Chondrocyte (in vitro differentiated cells): ENCODE measurements around the gene ETHE1. TPM values are rescaled to one million over a fixed set of nuclear protein-coding genes. Genes with fewer than 3 reads are reported as not detected.
A peak's percentile ranks its signal among the peaks of the same experiment; 100 is the strongest.

ENCODE experiments used
- DNase-seq: peaks from one replicate; pipeline ENCODE4 v3.0.0; 2021; ENCODE audit warnings: mixed read lengths, low spot score
- H3K27ac Mint-ChIP-seq: one replicate; pipeline ENCODE4 v1.8.0; 2021; ENCODE audit warnings: mild to moderate bottlenecking, moderate library complexity, mixed read lengths; ENCODE audit not compliant: unreplicated experiment
- H3K27me3 Mint-ChIP-seq: 2 replicates; pipeline ENCODE4 v1.8.0; 2021; ENCODE audit warnings: low read depth, mixed read lengths
- H3K36me3 Mint-ChIP-seq: 2 replicates; pipeline ENCODE4 v1.8.0; 2021; ENCODE audit warnings: low read depth, mixed read lengths
- H3K4me1 Mint-ChIP-seq: 2 replicates; pipeline ENCODE4 v1.8.0; 2021; ENCODE audit warnings: low read depth, mild to moderate bottlenecking, mixed read lengths
- H3K4me3 Mint-ChIP-seq: one replicate; pipeline ENCODE4 v1.8.0; 2021; ENCODE audit warnings: mild to moderate bottlenecking, moderate library complexity, mixed read lengths; ENCODE audit not compliant: unreplicated experiment
- H3K9me3 Mint-ChIP-seq: 2 replicates; pipeline ENCODE4 v1.8.0; 2021; ENCODE audit warnings: low read depth, mixed read lengths
- CTCF ChIP-seq: fragments of 200-600 bp; sonication (generic); IDR thresholded peaks from 2 replicates; pipeline ENCODE4 v1.5.0; 2021; ENCODE audit warnings: antibody characterized with exemption, mild to moderate bottlenecking, moderate library complexity
- long read RNA-seq: library from polyadenylated mRNA; stranded (forward); transcript quantifications from one replicate; pipeline ENCODE4 v2.0.0, GENCODE V29; 2021
- total RNA-seq: library from RNA; stranded (reverse); gene quantifications from 3 replicates; pipeline ENCODE4 v1.2.1, GENCODE V29; 2021

Gene ETHE1, protein sequence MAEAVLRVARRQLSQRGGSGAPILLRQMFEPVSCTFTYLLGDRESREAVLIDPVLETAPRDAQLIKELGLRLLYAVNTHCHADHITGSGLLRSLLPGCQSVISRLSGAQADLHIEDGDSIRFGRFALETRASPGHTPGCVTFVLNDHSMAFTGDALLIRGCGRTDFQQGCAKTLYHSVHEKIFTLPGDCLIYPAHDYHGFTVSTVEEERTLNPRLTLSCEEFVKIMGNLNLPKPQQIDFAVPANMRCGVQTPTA
- 31.5 to 38.9 TPM (median 33.0 TPM) in 3 replicates for total RNA-seq
- long read RNA-seq, transcript ETHE1-201 (7 exons, 963 nt) = major isoform, 12 of 20 reads
- long read RNA-seq, partial matches to known transcripts = 3 of 20 reads
- long read RNA-seq, other reads (novel, unspliced or antisense) = 3 of 20 reads

DNA sequence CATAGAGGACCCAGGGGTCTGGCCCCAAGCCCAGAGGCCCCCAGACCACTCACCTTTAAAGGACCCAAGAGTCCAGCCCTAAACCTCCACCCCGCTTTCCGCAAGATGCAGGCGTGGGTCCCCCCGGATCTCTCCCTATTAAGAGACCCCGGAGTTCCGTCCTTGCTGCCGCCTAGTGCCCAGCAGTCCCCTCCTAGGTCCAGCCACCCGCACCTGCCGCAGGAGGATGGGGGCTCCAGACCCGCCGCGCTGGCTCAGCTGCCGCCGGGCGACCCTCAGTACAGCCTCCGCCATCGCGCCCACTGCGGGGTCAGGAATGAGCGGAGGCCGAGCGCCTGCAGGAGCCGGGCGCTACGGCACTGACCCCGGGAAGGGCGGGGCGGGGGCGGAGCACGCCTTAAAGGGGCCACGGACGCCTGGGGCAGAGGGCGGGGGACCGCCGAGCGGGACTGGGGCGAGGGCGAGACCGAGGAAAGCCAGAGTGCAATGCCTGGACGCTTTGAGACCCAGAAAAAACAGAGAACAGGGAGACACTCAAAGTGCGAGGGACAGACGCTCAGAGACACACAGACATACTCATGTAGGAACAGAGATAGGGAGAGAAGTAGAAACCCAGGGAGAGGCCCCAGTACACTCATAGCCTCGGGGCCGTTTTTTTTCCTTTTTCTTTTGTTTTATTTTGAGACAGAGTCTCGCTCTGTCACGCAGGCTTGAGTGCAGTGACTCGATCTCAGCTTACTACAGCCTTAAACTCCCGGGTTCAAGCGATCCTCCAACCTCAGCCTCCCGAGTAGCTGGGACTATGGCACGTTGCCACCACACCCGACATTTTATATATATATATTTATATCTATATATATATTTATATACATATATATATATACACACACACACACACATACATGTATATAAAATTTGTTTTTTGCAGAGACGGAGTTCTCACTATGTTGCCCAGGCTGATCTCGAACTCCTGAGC lies at the start of gene ETHE1:
Gene ETHE1 (minus strand): TSS at position 318 of the 976 bp plus-strand sequence. CDS start 24 bp downstream, at position 294.
- H3K27ac Mint-ChIP-seq = peak within 1 kb of the TSS; percentile 96
- TF ChIP-seq CTCF = peak; percentile 38
- no peaks in the 10 kb centered on the region for H3K9me3 Mint-ChIP-seq
- peak; percentile 87 for DNase-seq
- no peaks in the 10 kb centered on the region for H3K27me3 Mint-ChIP-seq
- H3K36me3 Mint-ChIP-seq = no peaks in the 10 kb centered on the region
- peaks cover 35% of the 10 kb centered on the region for H3K4me1 Mint-ChIP-seq
- peak within 1 kb of the TSS; percentile 88 for H3K4me3 Mint-ChIP-seq

DNA sequence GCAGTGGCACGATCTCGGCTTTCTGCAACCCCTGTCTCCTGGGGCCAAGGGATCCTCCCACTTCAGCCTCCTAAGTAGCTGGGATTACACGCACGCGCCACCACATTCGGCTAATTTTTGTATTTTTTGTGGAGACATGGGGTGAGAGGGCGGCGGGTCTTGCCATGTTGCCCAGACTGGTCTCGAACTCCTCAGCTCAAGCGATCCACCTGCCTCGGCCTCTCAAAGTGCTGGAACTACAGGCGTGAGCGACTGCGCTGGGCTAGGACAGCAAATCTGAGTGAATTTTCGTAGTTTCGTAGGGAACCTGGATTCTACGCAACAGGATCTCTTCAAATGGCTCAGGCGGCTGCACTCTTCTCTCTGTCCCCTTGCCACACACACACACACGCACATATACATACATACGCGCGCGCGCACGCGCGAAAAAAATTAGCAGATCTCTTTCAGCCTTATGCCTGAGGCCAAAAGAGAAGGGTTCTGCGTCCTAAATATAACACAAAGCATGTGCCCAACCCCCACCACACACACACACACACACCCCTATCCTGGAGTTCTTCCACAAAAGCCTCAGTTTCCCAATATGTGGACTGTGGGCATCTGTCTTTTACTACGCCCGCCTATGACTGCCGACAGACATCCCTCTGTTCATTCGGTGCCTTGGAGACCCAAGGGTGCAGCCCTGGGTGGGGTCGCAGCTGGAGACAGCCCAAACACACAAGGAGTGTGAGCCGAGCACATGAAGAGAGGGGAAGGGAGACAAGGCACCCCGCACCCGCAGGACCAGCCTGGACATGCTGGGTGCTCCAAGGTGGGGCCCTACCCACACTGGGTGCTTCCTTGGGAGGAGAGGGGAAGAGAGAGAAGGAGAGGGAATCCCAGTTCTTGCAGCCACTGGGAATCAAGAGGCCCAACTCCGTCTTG lies 49.2 kb upstream of the ETHE1 start:
- peak overlapping the region; percentile 51 for H3K4me3 Mint-ChIP-seq
- H3K36me3 Mint-ChIP-seq = no peaks in the 10 kb centered on the region
- H3K27me3 Mint-ChIP-seq = peaks cover 2% of the 10 kb centered on the region
- no peak for TF ChIP-seq CTCF
- H3K4me1 Mint-ChIP-seq = peaks cover 15% of the 10 kb centered on the region
- H3K27ac Mint-ChIP-seq = peak overlapping the region; percentile 57
- no peaks in the 10 kb centered on the region for H3K9me3 Mint-ChIP-seq
- no peak for DNase-seq

DNA sequence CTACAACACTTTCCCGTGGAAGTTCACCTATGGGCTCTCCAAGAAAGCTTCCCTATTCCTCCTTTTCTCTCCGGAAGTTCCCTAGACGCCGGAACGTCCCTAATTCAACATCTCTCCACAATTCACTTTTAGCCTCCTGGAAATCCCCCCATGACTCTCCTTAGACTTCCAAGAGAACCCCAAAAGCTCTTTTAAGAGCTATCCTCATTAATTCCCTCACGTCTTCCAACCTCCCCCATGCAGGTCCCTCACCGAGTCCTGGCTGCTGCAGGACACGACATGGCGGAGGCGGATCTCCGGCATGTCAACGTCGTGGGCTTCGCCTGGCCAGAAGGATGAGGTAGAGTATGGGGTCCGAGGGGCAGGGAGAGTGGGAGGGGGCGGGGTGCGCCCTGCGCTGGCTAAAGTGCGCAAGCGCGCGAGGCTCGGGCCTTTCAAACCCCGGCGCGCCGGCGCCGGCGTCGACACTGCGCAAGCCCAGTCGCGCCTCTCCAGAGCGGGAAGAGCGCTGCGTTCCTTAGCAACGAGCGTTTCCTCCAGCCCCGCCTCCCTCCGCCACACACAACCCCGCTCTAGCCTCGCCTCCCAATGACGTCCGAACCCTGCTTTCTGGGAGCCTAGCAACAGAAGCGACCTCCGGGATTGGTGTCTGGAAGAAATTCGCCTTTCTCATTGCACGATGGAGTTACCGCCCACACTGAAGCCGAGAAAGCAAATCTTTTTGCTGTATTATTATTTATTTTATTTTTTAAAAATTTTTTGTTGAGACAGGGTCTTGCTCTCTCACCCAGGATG lies 48.4 kb upstream of the ETHE1 start, which contains the start of the genes PINLYP and XRCC1:
Gene PINLYP (plus strand): TSS at position 646 of the 795 bp plus-strand sequence. CDS start 1,391 bp downstream, outside the sequence.
Gene XRCC1 (minus strand): TSS at position 372 of the 795 bp plus-strand sequence. CDS start 69 bp downstream, at position 303.
- Mint-ChIP-seq H3K9me3 (no peaks in the 10 kb centered on the region), H3K27me3 (peaks cover 2% of the 10 kb centered on the region), H3K4me3 (peak within 1 kb of the TSS; percentile 95), H3K27ac (peak within 1 kb of the TSS; percentile 92), H3K4me1 (peaks cover 15% of the 10 kb centered on the region), H3K36me3 (no peaks in the 10 kb centered on the region)
- peak; percentile 98 for DNase-seq
- TF ChIP-seq CTCF = no peak

- peaks cover 2% of the 10 kb centered on the region for H3K27me3 Mint-ChIP-seq
- H3K9me3 Mint-ChIP-seq = no peaks in the 10 kb centered on the region
- H3K4me3 Mint-ChIP-seq = peak overlapping the region; percentile 95
- peak overlapping the region; percentile 92 for H3K27ac Mint-ChIP-seq
- peaks cover 12% of the 10 kb centered on the region for H3K4me1 Mint-ChIP-seq
- H3K36me3 Mint-ChIP-seq = no peaks in the 10 kb centered on the region
- no peak for TF ChIP-seq CTCF
- no peak for DNase-seq
These were observed 47.6 kb upstream of the ETHE1 start for GRCh38 chr19:43574424-43575155.
